IMR-90 (cell line): ENCODE results near the gene ATXN1.

Source experiments
- CEBPB ChIP-seq: IDR thresholded peaks from 2 replicates; pipeline ENCODE4 v1.6.1; 2012; ENCODE audit warnings: low read depth, low read length, improper control_type of control experiment
- CHD1 ChIP-seq: IDR thresholded peaks from 2 replicates; pipeline ENCODE4 v1.6.1; 2012; ENCODE audit warnings: low read depth, low read length, improper control_type of control experiment
- CTCF ChIP-seq: conservative IDR thresholded peaks from 2 replicates; pipeline ENCODE4 v1.5.1; 2012; ENCODE audit warnings: mild to moderate bottlenecking, low read depth, low read length, improper control_type of control experiment
- MAFK ChIP-seq: IDR thresholded peaks from 2 replicates; pipeline ENCODE4 v1.6.1; 2012; ENCODE audit warnings: low read depth, low read length, improper control_type of control experiment
- MXI1 ChIP-seq: IDR thresholded peaks from 2 replicates; pipeline ENCODE4 v1.6.1; 2012; ENCODE audit warnings: low read depth, mild to moderate bottlenecking, low read length, moderate library complexity, borderline replicate concordance
- NFE2L2 ChIP-seq: fragments of 150-350 bp; IDR thresholded peaks from 2 replicates; pipeline ENCODE4 v1.6.1; 2016; ENCODE audit warnings: low read depth, mild to moderate bottlenecking, low read length
- POLR2A ChIP-seq: IDR thresholded peaks from 2 replicates; pipeline ENCODE4 v1.6.1; 2012; ENCODE audit warnings: mild to moderate bottlenecking, low read depth, low read length
- RAD21 ChIP-seq: IDR thresholded peaks from 2 replicates; pipeline ENCODE4 v1.6.1; 2012; ENCODE audit warnings: low read length, improper control_type of control experiment
- RCOR1 ChIP-seq: IDR thresholded peaks from 2 replicates; pipeline ENCODE4 v1.6.1; 2012; ENCODE audit warnings: mild to moderate bottlenecking, low read length, improper control_type of control experiment; ENCODE audit not compliant: insufficient replicate concordance
- SMC3 ChIP-seq: fragments of 150-350 bp; IDR thresholded peaks from 2 replicates; pipeline ENCODE4 v1.6.1; 2016; ENCODE audit warnings: low read depth, mild to moderate bottlenecking, antibody characterized with exemption, low read length, moderate library complexity
- USF2 ChIP-seq: fragments of 150-350 bp; IDR thresholded peaks from 2 replicates; pipeline ENCODE4 v1.6.1; 2017; ENCODE audit warnings: mild to moderate bottlenecking, antibody characterized with exemption, low read length, low read depth

- TF ChIP-seq POLR2A (no peak), CTCF (no peak), SMC3 (no peak), CEBPB (no peak), RAD21 (no peak), NFE2L2 (no peak), CHD1 (no peak), MXI1 (no peak), MAFK (no peak), RCOR1 (no peak), USF2 (no peak)
Observed at GRCh38 chr6:16271428-16271827, 489.8 kb downstream of the ATXN1 start.
